GM19239 (cell line): ENCODE data around the gene RUNX1.

Experiments
- DNase-seq: peaks from one replicate; pipeline ENCODE4 v3.0.0; 2011; ENCODE audit warnings: low spot score; ENCODE audit not compliant: insufficient read length
- FAIRE-seq: peaks from 2 replicates; lab custom pipeline; 2011; peaks lifted over from hg19 to GRCh38; lab: Jason Lieb, UNC

RUNX1 gene

GRCh38 chr21:35063428-35064172, 14.5 kb upstream of the RUNX1 start:
- FAIRE-seq: no peak
- no peak for DNase-seq

GRCh38 chr21:35062016-35062415, 12.9 kb upstream of the RUNX1 start:
- DNase-seq: no peak
- FAIRE-seq: no peak

- DNase-seq (no peak), FAIRE-seq (no peak)
Measured at GRCh38 chr21:35059742-35060141, 10.6 kb upstream of the RUNX1 start.

- DNase-seq: no peak
- FAIRE-seq: no peak
Measured at GRCh38 chr21:35058058-35058457, 9.0 kb upstream of the RUNX1 start.

GRCh38 chr21:35057428-35057827, 8.3 kb upstream of the RUNX1 start:
- DNase-seq (no peak), FAIRE-seq (no peak)

- no peak for DNase-seq
- FAIRE-seq: no peak
Measured at GRCh38 chr21:35053356-35054096, 4.4 kb upstream of the RUNX1 start.

GRCh38 chr21:35052801-35053200, 3.7 kb upstream of the RUNX1 start:
- FAIRE-seq: no peak
- no peak for DNase-seq

GRCh38 chr21:35051287-35051818, 2.3 kb upstream of the RUNX1 start:
- FAIRE-seq: peak; percentile 53
- no peak for DNase-seq

GRCh38 chr21:35050348-35051286, 1.5 kb upstream of the RUNX1 start:
- FAIRE-seq: no peak
- no peak for DNase-seq

- FAIRE-seq (no peak), DNase-seq (no peak)
Measured at GRCh38 chr21:35048183-35048601, 910 bp downstream of the RUNX1 start.

GRCh38 chr21:35046880-35047229, 2.2 kb downstream of the RUNX1 start:
- DNase-seq: no peak
- FAIRE-seq: no peak

GRCh38 chr21:35046263-35046624, 2.9 kb downstream of the RUNX1 start:
- FAIRE-seq: no peak

GRCh38 chr21:35045542-35046262, 3.4 kb downstream of the RUNX1 start:
- peak; percentile 21 for FAIRE-seq
- DNase-seq: no peak

More at GRCh38 chr21:35046263-35046624, 2.9 kb downstream of the RUNX1 start:
- DNase-seq: no peak

- FAIRE-seq (peak; percentile 28), DNase-seq (no peak)
Measured at GRCh38 chr21:35044770-35045541, 4.1 kb downstream of the RUNX1 start.

- FAIRE-seq (no peak), DNase-seq (no peak)
Measured at GRCh38 chr21:35044128-35044527, 5.0 kb downstream of the RUNX1 start.

- FAIRE-seq (no peak), DNase-seq (no peak)
Measured at GRCh38 chr21:35043549-35043948, 5.6 kb downstream of the RUNX1 start.

- no peak for FAIRE-seq
- no peak for DNase-seq
Measured at GRCh38 chr21:35042836-35043235, 6.3 kb downstream of the RUNX1 start.

- FAIRE-seq (no peak), DNase-seq (no peak)
Measured at GRCh38 chr21:35041881-35042280, 7.2 kb downstream of the RUNX1 start.

GRCh38 chr21:35041122-35041521, 8.0 kb downstream of the RUNX1 start:
- DNase-seq (no peak), FAIRE-seq (no peak)
